NCI-H1417 (cell line): ENCODE results near the gene ALG11.
"Not testable (repeated sequence)": the region's sequence is repeated elsewhere in the genome, so short reads cannot be mapped to it uniquely, and the experiment has no call there.

Source experiments
- DNase-seq, 3 experiments: peaks; one replicate each; lab custom pipeline; 2025; lab: John Stamatoyannopoulos, UW

The ALG11 gene

GRCh38 chr13:52029569-52029968, 17.4 kb downstream of the ALG11 start:
- DNase-seq: no peak

- DNase-seq: not testable (repeated sequence)
Measured at GRCh38 chr13:52030401-52030800, 18.2 kb downstream of the ALG11 start.

- no peak for DNase-seq
Measured at GRCh38 chr13:52033039-52033438, 20.8 kb downstream of the ALG11 start.

GRCh38 chr13:52034616-52035226, 22.5 kb downstream of the ALG11 start:
- DNase-seq: peak in 1 of 3 experiments; percentile 15

- DNase-seq: no peak
Measured at GRCh38 chr13:52036037-52036436, 23.8 kb downstream of the ALG11 start.

GRCh38 chr13:52043675-52044074, 31.5 kb downstream of the ALG11 start:
- no peak for DNase-seq

- no peak for DNase-seq
Measured at GRCh38 chr13:52047463-52047862, 35.3 kb downstream of the ALG11 start.

- DNase-seq: no peak
Measured at GRCh38 chr13:52048516-52048915, 36.3 kb downstream of the ALG11 start.

GRCh38 chr13:52051400-52051799, 39.2 kb downstream of the ALG11 start:
- no peak for DNase-seq

GRCh38 chr13:52053460-52053859, 41.3 kb downstream of the ALG11 start:
- no peak for DNase-seq

- not testable (repeated sequence) for DNase-seq
Measured at GRCh38 chr13:52061064-52061463, 48.9 kb downstream of the ALG11 start.

GRCh38 chr13:52061587-52061986, 49.4 kb downstream of the ALG11 start:
- DNase-seq: no peak

GRCh38 chr13:52067237-52067636, 55.0 kb downstream of the ALG11 start:
- no peak for DNase-seq

- peak in 1 of 3 experiments; percentile 47 for DNase-seq
Measured at GRCh38 chr13:52070929-52071523, 58.8 kb downstream of the ALG11 start.
